ENCODE measurements around the gene DTNBP1.
A peak's percentile ranks its signal among the peaks of the same experiment; 100 is the strongest.

Gene DTNBP1

DNA sequence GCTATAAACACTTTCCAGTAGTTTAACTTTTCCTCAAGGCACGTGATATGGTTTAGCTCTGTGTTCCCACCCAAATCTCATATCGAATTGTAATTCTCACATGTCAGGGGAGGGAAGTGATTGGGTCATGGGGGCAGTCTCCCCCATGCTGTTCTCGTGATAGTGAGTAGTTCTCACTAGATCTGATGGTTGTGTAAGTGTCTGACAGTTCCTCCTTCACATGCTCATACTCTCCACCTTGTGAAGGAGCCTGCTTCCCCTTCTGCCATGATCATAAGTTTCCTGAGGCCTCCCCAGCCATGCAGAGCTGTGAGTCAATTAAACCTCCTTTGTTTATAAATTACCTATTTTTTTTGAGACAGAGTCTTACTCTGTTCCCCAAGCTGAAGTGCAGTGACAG lies 127.9 kb downstream of the DTNBP1 start:
- H3K9me3 ChIP-seq: no peaks in the 10 kb centered on the region
- peaks cover 39 to 43% of the 10 kb centered on the region in 2 experiments for H3K4me1 ChIP-seq (ENCODE audit: control insufficient read depth in 1 of 2, insufficient read depth in 1 of 2, low read depth in 1 of 2, low read length in 1 of 2)
- no peak overlapping the region for H3K4me3 ChIP-seq (ENCODE audit: low read depth in 1 of 2, low read length in 1 of 2)
- peaks cover 19% of the 10 kb centered on the region for H3K36me3 ChIP-seq
- H3K27me3 ChIP-seq: no peaks in the 10 kb centered on the region
- H3K27ac ChIP-seq: peak overlapping the region; percentile 92
- TF ChIP-seq, protein P1, sequence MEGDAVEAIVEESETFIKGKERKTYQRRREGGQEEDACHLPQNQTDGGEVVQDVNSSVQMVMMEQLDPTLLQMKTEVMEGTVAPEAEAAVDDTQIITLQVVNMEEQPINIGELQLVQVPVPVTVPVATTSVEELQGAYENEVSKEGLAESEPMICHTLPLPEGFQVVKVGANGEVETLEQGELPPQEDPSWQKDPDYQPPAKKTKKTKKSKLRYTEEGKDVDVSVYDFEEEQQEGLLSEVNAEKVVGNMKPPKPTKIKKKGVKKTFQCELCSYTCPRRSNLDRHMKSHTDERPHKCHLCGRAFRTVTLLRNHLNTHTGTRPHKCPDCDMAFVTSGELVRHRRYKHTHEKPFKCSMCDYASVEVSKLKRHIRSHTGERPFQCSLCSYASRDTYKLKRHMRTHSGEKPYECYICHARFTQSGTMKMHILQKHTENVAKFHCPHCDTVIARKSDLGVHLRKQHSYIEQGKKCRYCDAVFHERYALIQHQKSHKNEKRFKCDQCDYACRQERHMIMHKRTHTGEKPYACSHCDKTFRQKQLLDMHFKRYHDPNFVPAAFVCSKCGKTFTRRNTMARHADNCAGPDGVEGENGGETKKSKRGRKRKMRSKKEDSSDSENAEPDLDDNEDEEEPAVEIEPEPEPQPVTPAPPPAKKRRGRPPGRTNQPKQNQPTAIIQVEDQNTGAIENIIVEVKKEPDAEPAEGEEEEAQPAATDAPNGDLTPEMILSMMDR (IDR thresholded peaks at IDR 0.05): no peak

DNA sequence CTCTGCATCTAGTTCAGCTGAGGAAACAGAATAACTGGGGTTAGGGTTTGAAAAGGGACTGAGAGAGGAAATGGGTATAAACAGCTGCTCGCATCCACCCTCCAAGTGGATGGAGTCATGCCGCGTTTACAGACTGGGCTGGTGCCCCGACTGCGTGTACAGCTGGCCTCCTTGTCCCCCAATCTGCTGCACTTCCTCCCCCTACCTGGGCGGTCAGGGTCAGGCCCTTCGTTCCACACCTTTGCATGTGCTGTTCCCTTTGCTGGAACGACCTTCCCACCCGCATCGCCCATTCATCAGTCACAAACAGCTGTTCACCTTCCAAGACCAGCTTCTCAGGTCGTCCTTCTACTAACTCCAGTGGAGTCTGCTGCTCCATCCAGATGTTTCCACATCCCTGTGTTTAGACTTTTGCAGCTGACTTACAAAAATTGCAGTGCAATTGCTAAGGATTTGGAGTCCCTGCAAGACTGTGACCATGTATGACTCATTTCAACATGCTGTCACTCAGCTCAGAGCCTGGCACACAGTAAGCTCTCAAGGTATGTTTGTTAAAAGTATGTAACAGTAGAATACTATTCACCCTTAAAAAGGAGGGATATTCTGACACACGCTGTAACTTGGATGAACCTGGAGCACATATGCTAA lies 129.3 kb downstream of the DTNBP1 start:
- H3K4me3 ChIP-seq (ENCODE audit: low read depth in 1 of 2, low read length in 1 of 2): no peak overlapping the region
- H3K27me3 ChIP-seq: no peaks in the 10 kb centered on the region
- no peaks in the 10 kb centered on the region for H3K9me3 ChIP-seq
- peaks cover 21% of the 10 kb centered on the region for H3K36me3 ChIP-seq
- H3K4me1 ChIP-seq (ENCODE audit: control insufficient read depth in 1 of 2, insufficient read depth in 1 of 2, low read depth in 1 of 2, low read length in 1 of 2): peaks cover 25 to 28% of the 10 kb centered on the region in 2 experiments
- no peak overlapping the region for H3K27ac ChIP-seq
- TF ChIP-seq, protein P1 (IDR thresholded peaks at IDR 0.05): no peak

DNA sequence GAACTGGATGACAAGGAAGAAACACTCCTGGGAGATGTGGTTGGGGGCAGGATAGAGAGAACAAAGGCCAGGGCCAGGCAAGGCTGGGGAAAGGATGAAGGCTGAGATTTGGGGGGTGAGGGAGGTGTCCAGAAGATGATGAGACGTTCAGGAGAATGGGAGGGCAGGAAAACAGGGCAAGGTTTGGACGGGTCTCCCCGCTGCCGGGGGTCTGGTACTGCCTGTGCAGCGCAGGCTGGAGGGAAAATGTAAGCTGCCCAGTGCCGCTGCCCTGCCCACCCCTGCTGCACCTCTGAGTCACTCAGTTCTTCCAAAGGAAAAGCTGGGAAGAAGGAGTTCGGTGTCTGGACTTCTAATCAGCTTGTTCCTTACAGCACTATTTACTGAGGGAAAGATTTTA lies 130.9 kb downstream of the DTNBP1 start:
- Histone ChIP-seq H3K9me3 (no peaks in the 10 kb centered on the region), H3K4me1 (ENCODE audit: control insufficient read depth in 1 of 2, insufficient read depth in 1 of 2, low read depth in 1 of 2, low read length in 1 of 2) (peaks cover 22 to 23% of the 10 kb centered on the region in 2 experiments), H3K4me3 (ENCODE audit: low read depth in 1 of 2, low read length in 1 of 2) (no peak overlapping the region), H3K27ac (no peak overlapping the region), H3K36me3 (peaks cover 29% of the 10 kb centered on the region), H3K27me3 (no peaks in the 10 kb centered on the region)
- TF ChIP-seq, protein P1 (IDR thresholded peaks at IDR 0.05): no peak

DNA sequence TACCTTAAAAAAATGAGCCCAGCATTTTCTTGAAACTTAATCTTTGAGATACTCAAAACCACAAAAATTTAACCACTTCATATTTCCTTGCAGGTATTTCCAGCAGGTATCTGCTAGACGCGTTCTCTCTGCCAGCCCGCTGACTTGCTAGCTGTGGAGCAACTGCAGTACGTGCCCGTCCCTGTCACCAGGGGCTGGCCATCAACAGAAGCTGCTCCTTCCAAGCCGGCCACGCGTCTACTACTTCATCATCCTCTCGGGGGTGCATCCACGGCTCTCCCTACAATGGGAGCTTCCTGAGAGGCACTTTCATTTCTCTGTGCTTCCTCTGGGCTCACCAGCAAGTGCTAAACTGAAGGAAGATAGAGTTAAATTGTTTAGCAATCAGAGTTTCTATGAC lies 132.4 kb downstream of the DTNBP1 start:
- TF ChIP-seq, protein P1 (IDR thresholded peaks at IDR 0.05): no peak
- peaks cover 8 to 10% of the 10 kb centered on the region in 2 experiments for H3K4me1 ChIP-seq (ENCODE audit: control insufficient read depth in 1 of 2, insufficient read depth in 1 of 2, low read depth in 1 of 2, low read length in 1 of 2)
- no peak overlapping the region for H3K4me3 ChIP-seq (ENCODE audit: low read depth in 1 of 2, low read length in 1 of 2)
- no peaks in the 10 kb centered on the region for H3K27me3 ChIP-seq
- H3K9me3 ChIP-seq: no peaks in the 10 kb centered on the region
- H3K27ac ChIP-seq: no peak overlapping the region
- H3K36me3 ChIP-seq: peaks cover 36% of the 10 kb centered on the region

DNA sequence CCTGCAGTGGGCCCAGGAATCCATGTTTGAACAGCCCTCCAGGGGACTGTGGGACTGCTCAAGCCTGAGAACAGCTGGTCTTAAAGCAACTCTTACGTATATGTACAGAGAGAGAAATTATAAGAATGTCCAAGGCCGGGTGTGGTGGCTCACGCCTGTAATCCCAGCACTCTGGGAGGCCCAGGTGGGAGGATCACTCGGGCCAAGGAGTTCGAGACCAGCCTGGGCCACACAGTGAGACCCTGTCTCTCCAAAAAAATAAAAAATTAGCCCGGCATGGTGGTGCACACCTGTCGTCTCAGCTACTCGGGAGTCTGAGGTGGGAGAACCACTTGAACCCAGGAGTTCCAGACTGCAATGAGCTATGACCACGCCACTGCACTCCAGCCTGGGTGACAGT lies 134.0 kb downstream of the DTNBP1 start:
- Histone ChIP-seq H3K36me3 (peaks cover 44% of the 10 kb centered on the region), H3K27me3 (no peaks in the 10 kb centered on the region), H3K4me3 (ENCODE audit: low read depth in 1 of 2, low read length in 1 of 2) (no peak overlapping the region), H3K4me1 (ENCODE audit: control insufficient read depth in 1 of 2, insufficient read depth in 1 of 2, low read depth in 1 of 2, low read length in 1 of 2) (no peaks in the 10 kb centered on the region), H3K27ac (no peak overlapping the region), H3K9me3 (no peaks in the 10 kb centered on the region)
- TF ChIP-seq, protein P1 (IDR thresholded peaks at IDR 0.05): no peak
